Hepatocyte (in vitro differentiated cells): Measurements from ENCODE around the gene PPM1H.

Experiments used
- CTCF ChIP-seq: fragments of 200-600 bp; sonication (generic); IDR thresholded peaks from 2 replicates; pipeline ENCODE4 v1.5.1; 2016; ENCODE audit warnings: antibody characterized with exemption, mild to moderate bottlenecking; ENCODE audit not compliant: poor library complexity
- EZH2 ChIP-seq: fragments of 200-600 bp; sonication (generic); IDR thresholded peaks from 2 replicates; pipeline ENCODE4 v1.6.1; 2016; ENCODE audit warnings: antibody characterized with exemption, mild to moderate bottlenecking, borderline replicate concordance
- EZH2phosphoT487 ChIP-seq: fragments of 200-600 bp; sonication (generic); IDR thresholded peaks from one replicate; pipeline ENCODE4 v1.6.1; 2018; ENCODE audit warnings: antibody characterized with exemption, mild to moderate bottlenecking, low read depth, moderate library complexity; ENCODE audit not compliant: unreplicated experiment, severe bottlenecking

- TF ChIP-seq CTCF (no peak), EZH2 (no peak), EZH2phosphoT487 (no peak)
Observed at GRCh38 chr12:62689042-62689839, 245.7 kb downstream of the PPM1H start.
